Endometrial microvascular endothelial cells (primary cell): ENCODE measurements around the gene ARHGAP15. TPM values are rescaled to one million over a fixed set of nuclear protein-coding genes. Genes with fewer than 3 reads are reported as not detected.
"Not testable (repeated sequence)": the region's sequence is repeated elsewhere in the genome, so short reads cannot be mapped to it uniquely, and the experiment has no call there.

Experiments
- in situ Hi-C: cut with HindIII; loops from 2 replicates; pipeline ENCODE4 v1.10.0; 2017; ENCODE audit warnings: low sequenced_read_pairs, low pct_unique_long_range_greater_than_20kb; ENCODE audit errors: inconsistent ontology term
- total RNA-seq: library from RNA; depleted of rRNA; stranded (reverse); fragments of >200 nt; gene quantifications from one replicate; pipeline ENCODE4 v1.2.3, GENCODE V29; 2015; ENCODE audit errors: inconsistent ontology term

Gene ARHGAP15
- total RNA-seq = not detected

- in situ Hi-C loops = no loop called here
These were observed at the start of gene ARHGAP15 for GRCh38 chr2:143128681-143129580. TSS of gene ARHGAP15 (plus strand) at chr2:143129419.

GRCh38 chr2:143081616-143082015 lies 47.6 kb upstream of the ARHGAP15 start:
- in situ Hi-C loops = no loop called here

GRCh38 chr2:143083636-143084035 lies 45.6 kb upstream of the ARHGAP15 start:
- in situ Hi-C loops = no loop called here

GRCh38 chr2:143084462-143084861 lies 44.8 kb upstream of the ARHGAP15 start:
- in situ Hi-C loops = no loop called here

GRCh38 chr2:143085125-143085784 lies 44.0 kb upstream of the ARHGAP15 start:
- in situ Hi-C loops = no loop called here

GRCh38 chr2:143087033-143087432 lies 42.2 kb upstream of the ARHGAP15 start:
- in situ Hi-C loops = no loop called here

- in situ Hi-C loops = no loop called here
These were observed 40.8 kb upstream of the ARHGAP15 start for GRCh38 chr2:143088388-143088787.

- in situ Hi-C loops = not testable (repeated sequence)
These were observed 39.7 kb upstream of the ARHGAP15 start for GRCh38 chr2:143089520-143089919.

GRCh38 chr2:143110758-143111428 lies 18.3 kb upstream of the ARHGAP15 start:
- in situ Hi-C loops = no loop called here

- in situ Hi-C loops = no loop called here
These were observed 12.0 kb upstream of the ARHGAP15 start for GRCh38 chr2:143117225-143117624.

- in situ Hi-C loops = no loop called here
These were observed 8.1 kb upstream of the ARHGAP15 start for GRCh38 chr2:143121079-143121478.

- in situ Hi-C loops = no loop called here
These were observed 7.3 kb upstream of the ARHGAP15 start for GRCh38 chr2:143121957-143122356.

GRCh38 chr2:143123911-143124310 lies 5.3 kb upstream of the ARHGAP15 start:
- in situ Hi-C loops = no loop called here

- in situ Hi-C loops = no loop called here
These were observed 4.8 kb upstream of the ARHGAP15 start for GRCh38 chr2:143124445-143124844.

- in situ Hi-C loops = no loop called here
These were observed 3.5 kb upstream of the ARHGAP15 start for GRCh38 chr2:143125717-143126116.

- in situ Hi-C loops = no loop called here
These were observed 3.1 kb downstream of the ARHGAP15 start for GRCh38 chr2:143132355-143132754.

- in situ Hi-C loops = no loop called here
These were observed 4.6 kb downstream of the ARHGAP15 start for GRCh38 chr2:143133783-143134182.

- in situ Hi-C loops = no loop called here
These were observed 9.1 kb downstream of the ARHGAP15 start for GRCh38 chr2:143138292-143138691.

- in situ Hi-C loops = no loop called here
These were observed 10.7 kb downstream of the ARHGAP15 start for GRCh38 chr2:143139835-143140393.
